Lung (tissue), 12 donors: ENCODE measurements around the gene HMSD. TPM values are rescaled to one million over a fixed set of nuclear protein-coding genes. Genes with fewer than 3 reads are reported as not detected.
"Not testable (repeated sequence)": the region's sequence is repeated elsewhere in the genome, so short reads cannot be mapped to it uniquely, and the experiment has no call there.

Experiments used
- ATAC-seq: fragments of 200-7000 bp; cut with Tn5 transposase; one replicate; pipeline ENCODE4 v1.9.1; 2020; ENCODE audit warnings: moderate number of reproducible peaks; ENCODE audit not compliant: insufficient read depth, low FRiP score
- DNase-seq, 3 donors: peaks; one replicate each; pipeline ENCODE4 v3.0.0-alpha.2; 2013 to 2017
- H3K27ac ChIP-seq, 2 donors: one replicate each; pipeline ENCODE4 v1.5.1; 2013; ENCODE audit warnings: mild to moderate bottlenecking in 2 of 2, moderate library complexity in 2 of 2, control low read depth in 1 of 2, inconsistent platforms in 1 of 2, low read depth in 1 of 2, low read length in 1 of 2
- H3K27me3 ChIP-seq, 3 donors: one replicate each; pipeline ENCODE4 v1.5.1; 2013; ENCODE audit warnings: low read length in 2 of 3; ENCODE audit not compliant: control insufficient read depth in 3 of 3, insufficient read depth in 3 of 3
- H3K36me3 ChIP-seq, 4 donors: one replicate each; pipeline ENCODE4 v1.5.1; 2013; ENCODE audit warnings: low read length in 4 of 4, mild to moderate bottlenecking in 1 of 4, moderate library complexity in 1 of 4; ENCODE audit not compliant: control insufficient read depth in 4 of 4, insufficient read depth in 4 of 4
- H3K4me1 ChIP-seq, 5 donors: one replicate each; pipeline ENCODE4 v1.5.1; 2013; ENCODE audit warnings: low read length in 5 of 5, mild to moderate bottlenecking in 2 of 5, moderate library complexity in 1 of 5; ENCODE audit not compliant: control insufficient read depth in 5 of 5, insufficient read depth in 5 of 5
- H3K4me3 ChIP-seq: one replicate; pipeline ENCODE4 v1.5.1; 2013; ENCODE audit warnings: mild to moderate bottlenecking, control low read depth, moderate library complexity
- H3K9ac ChIP-seq, 2 donors: one replicate each; pipeline ENCODE4 v1.5.1; 2013; ENCODE audit warnings: low read length in 2 of 2, control low read depth in 1 of 2; ENCODE audit not compliant: insufficient read depth in 1 of 2
- H3K9me3 ChIP-seq, 4 donors: one replicate each; pipeline ENCODE4 v1.5.1; 2013; ENCODE audit warnings: low read length in 3 of 4, mild to moderate bottlenecking in 1 of 4, moderate library complexity in 1 of 4; ENCODE audit not compliant: control insufficient read depth in 4 of 4, insufficient read depth in 3 of 4
- CTCF ChIP-seq: IDR thresholded peaks from 2 replicates; pipeline ENCODE4 v1.5.1; 2012; ENCODE audit warnings: mild to moderate bottlenecking; ENCODE audit errors: control extremely low read depth, extremely low read depth
- WGBS, 2 donors: extraction: QIAGEN DNeasy Blood & Tissue Kit; methylation state at CpG; one replicate each; pipeline ENCODE4 v1.1.7; 2013; 5-methylcytosine and 5-hydroxymethylcytosine counted together
- polyA plus RNA-seq, 2 donors: library from polyadenylated mRNA; stranded (reverse); fragments of 200-250 nt; gene quantifications; one replicate each; pipeline ENCODE4 v1.2.1, GENCODE V29; 2013
- total RNA-seq, 2 donors: library from RNA; depleted of rRNA in 1 of 2; stranded (reverse); fragments of >200 nt in 1 of 2; gene quantifications; one replicate each; pipeline ENCODE4 v1.2.1, GENCODE V29; 2014 to 2021
- donor health status: control.
- donor health status: control.
- donor health status: Bipolar disorder and iron deficiency.
- donor health status: healthy.
- donor health status: DM: yes; HTN: yes; CAD: no.

Gene HMSD
- total and polyA plus RNA-seq, 4 donors = 0.17 to 2.3 (median 0.76) TPM

GRCh38 chr18:63936156-63936931 lies 12.8 kb upstream of the HMSD start:
- 1 to 2% methylated on average over 52 to 54 of the region's 54 CpGs for WGBS, 2 donors
- H3K4me3 ChIP-seq = peak overlapping the region; percentile 29
- H3K36me3 ChIP-seq = no peaks in the 10 kb centered on the region
- DNase-seq (peak; percentile 66 to 70 (median 67)), ATAC-seq (peak; percentile 95)
- H3K9me3 ChIP-seq = no peaks in the 10 kb centered on the region
- peaks cover 0 to 26% (median 14%) of the 10 kb centered on the region in 3 donors for H3K27me3 ChIP-seq
- H3K9ac ChIP-seq = peak overlapping the region in 1 of 2 donors; percentile 37
- peaks cover 0 to 9% (median 0%) of the 10 kb centered on the region in 5 donors for H3K4me1 ChIP-seq
- peak; percentile 66 for TF ChIP-seq CTCF
- no peak overlapping the region for H3K27ac ChIP-seq

DNA sequence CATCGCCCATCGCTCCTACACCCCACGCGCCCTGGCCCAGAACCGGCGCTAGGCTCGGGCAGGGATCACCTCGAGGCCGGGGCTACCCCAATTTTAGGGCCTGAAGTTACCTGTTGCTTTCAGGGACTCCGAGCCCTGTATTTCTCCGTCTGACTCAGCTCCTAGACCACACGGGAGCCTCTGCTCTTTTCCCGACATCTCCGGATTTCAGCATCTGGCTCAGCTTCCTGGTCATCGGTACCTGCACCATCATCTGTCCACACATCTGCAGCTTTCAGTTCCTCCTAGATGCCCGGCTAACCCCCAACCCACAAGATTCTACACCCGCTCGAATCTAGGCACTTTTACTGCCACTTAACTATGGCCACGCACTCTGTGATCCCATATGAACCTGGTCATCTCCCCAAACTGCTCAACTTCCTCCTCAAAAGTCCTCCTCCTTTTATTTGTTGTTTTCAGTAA lies 12.1 kb upstream of the HMSD start:
- WGBS, 2 donors = 31 to 34% methylated on average over 19 of the region's 19 CpGs
- peak overlapping the region in 1 of 2 donors; percentile 37 for H3K9ac ChIP-seq

GRCh38 chr18:63940008-63940407 lies 9.1 kb upstream of the HMSD start:
- Histone ChIP-seq H3K4me3 (no peak overlapping the region), H3K27me3 (peaks cover 0 to 17% (median 12%) of the 10 kb centered on the region in 3 donors), H3K4me1 (peaks cover 0 to 9% (median 0%) of the 10 kb centered on the region in 5 donors), H3K9me3 (no peaks in the 10 kb centered on the region), H3K27ac (no peak overlapping the region), H3K9ac (no peak overlapping the region), H3K36me3 (no peaks in the 10 kb centered on the region)
- 90 to 93% methylated on average over 8 of the region's 8 CpGs for WGBS, 2 donors
- ATAC-seq (no peak), DNase-seq (no peak)
- TF ChIP-seq CTCF = no peak

More for the DNA sequence above, 12.1 kb upstream of the HMSD start:
- Histone ChIP-seq H3K27ac (no peak overlapping the region), H3K4me1 (peaks cover 0 to 9% (median 0%) of the 10 kb centered on the region in 5 donors), H3K9me3 (no peaks in the 10 kb centered on the region), H3K4me3 (no peak overlapping the region), H3K27me3 (peaks cover 0 to 26% (median 14%) of the 10 kb centered on the region in 3 donors), H3K36me3 (no peaks in the 10 kb centered on the region)
- no peak for DNase-seq
- no peak for TF ChIP-seq CTCF
- no peak for ATAC-seq

DNA sequence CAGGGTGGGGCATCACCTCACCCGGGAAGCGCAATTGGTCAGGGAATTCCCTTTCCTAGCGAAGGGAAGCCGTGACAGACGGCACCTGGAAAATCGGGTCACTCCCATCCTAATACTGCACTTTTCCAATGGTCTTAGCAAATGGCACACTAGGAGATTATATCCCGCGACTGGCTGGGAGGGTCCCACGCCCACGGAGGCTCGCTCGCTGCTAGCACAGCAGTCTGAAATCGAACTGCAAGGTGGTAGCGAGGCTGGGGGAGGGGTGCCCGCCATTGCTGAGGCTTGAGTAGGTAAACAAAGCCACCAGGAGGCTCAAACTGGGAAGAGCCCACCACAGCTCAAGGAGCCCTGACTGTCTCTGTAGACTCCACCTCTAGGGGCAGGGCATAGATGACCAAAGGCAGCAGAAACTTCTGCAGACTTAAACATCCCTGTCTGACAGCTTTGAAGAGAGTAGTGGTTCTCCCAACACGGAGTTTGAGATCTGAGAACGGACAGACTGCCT lies 8.5 kb upstream of the HMSD start:
- DNase-seq = not testable (repeated sequence)

More for the DNA sequence above, 8.5 kb upstream of the HMSD start:
- 86 to 87% methylated on average over 17 of the region's 17 CpGs for WGBS, 2 donors
- not testable (repeated sequence) for H3K4me3 ChIP-seq, H3K36me3 ChIP-seq, H3K9ac ChIP-seq, H3K9me3 ChIP-seq, H3K27ac ChIP-seq, ATAC-seq, H3K4me1 ChIP-seq
- peaks cover 0 to 16% (median 12%) of the 10 kb centered on the region in 3 donors for H3K27me3 ChIP-seq
